ENCODE results near the gene TMEM200B. TPM values are rescaled to one million over a fixed set of nuclear protein-coding genes. Genes with fewer than 3 reads are reported as not detected.

The TMEM200B gene
- polyA plus RNA-seq, 6 donors from 2014 or later, result not detected

GRCh38 chr1:29126198-29126597, 2.5 kb upstream of the TMEM200B start:
- DNase-seq, result no peak
- Mint-ChIP-seq H3K9me3 (no peaks in the 10 kb centered on the region), H3K4me3 (peak overlapping the region; percentile 63 to 90 (median 86)), H3K4me1 (peaks cover 9 to 14% (median 12%) of the 10 kb centered on the region in 3 donors), H3K36me3 (peaks cover 0 to 8% of the 10 kb centered on the region in 2 donors), H3K27me3 (peaks cover 10 to 42% (median 13%) of the 10 kb centered on the region in 3 donors), H3K27ac (no peak overlapping the region)
- no peak for ATAC-seq (ENCODE audit: low read depth in 2 of 2)

GRCh38 chr1:29125788-29126187, 2.1 kb upstream of the TMEM200B start:
- Mint-ChIP-seq H3K36me3 (peaks cover 0 to 8% of the 10 kb centered on the region in 2 donors), H3K27ac (peak overlapping the region in 2 of 6 donors; percentile 50 to 82), H3K4me1 (peaks cover 9 to 14% (median 12%) of the 10 kb centered on the region in 3 donors), H3K9me3 (no peaks in the 10 kb centered on the region), H3K4me3 (peak overlapping the region; percentile 84 to 93 (median 88)), H3K27me3 (peaks cover 10 to 45% (median 13%) of the 10 kb centered on the region in 3 donors)
- DNase-seq, result no peak
- ATAC-seq (ENCODE audit: low read depth in 2 of 2), result no peak

DNA sequence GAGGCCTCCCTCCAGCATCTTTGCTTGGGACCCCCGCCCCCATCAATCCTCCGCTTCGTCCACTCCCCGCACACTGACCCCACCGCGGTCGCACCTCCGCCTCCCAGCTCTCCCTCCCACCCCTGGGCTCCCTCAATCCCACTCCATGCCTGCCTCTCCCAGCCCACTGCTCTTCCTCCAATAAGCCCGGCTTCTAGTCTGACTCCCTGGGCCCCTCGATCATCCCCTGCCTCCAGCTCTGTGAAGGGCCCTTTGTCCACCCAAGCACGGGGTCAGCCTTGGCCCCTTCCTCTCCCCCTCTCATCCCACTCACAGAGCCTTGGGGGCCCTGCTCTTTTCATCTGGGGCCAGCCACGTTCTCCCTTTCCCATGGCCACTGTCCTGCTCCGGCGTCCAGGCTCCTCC, 1.5 kb upstream of the TMEM200B start:
- Mint-ChIP-seq H3K27ac (peak overlapping the region in 4 of 6 donors; percentile 38 to 82 (median 58)), H3K36me3 (peaks cover 0 to 8% of the 10 kb centered on the region in 2 donors), H3K9me3 (no peaks in the 10 kb centered on the region), H3K4me1 (peaks cover 9 to 14% (median 12%) of the 10 kb centered on the region in 3 donors), H3K4me3 (peak overlapping the region; percentile 84 to 93 (median 88)), H3K27me3 (peaks cover 10 to 44% (median 13%) of the 10 kb centered on the region in 3 donors)
- ATAC-seq (ENCODE audit: low read depth in 2 of 2) (no peak), DNase-seq (no peak)

- DNase-seq, result peak; percentile 45
- Mint-ChIP-seq H3K36me3 (peaks cover 0 to 8% of the 10 kb centered on the region in 2 donors), H3K27me3 (peaks cover 13 to 38% (median 15%) of the 10 kb centered on the region in 3 donors), H3K9me3 (no peaks in the 10 kb centered on the region), H3K4me3 (peak overlapping the region; percentile 70 to 90 (median 86)), H3K27ac (peak overlapping the region in 2 of 6 donors; percentile 5 to 50), H3K4me1 (peaks cover 9 to 14% (median 12%) of the 10 kb centered on the region in 3 donors)
- peak; percentile 27 to 38 for ATAC-seq (ENCODE audit: low read depth in 2 of 2)
Observed at GRCh38 chr1:29124366-29125236, 898 bp upstream of the TMEM200B start.

DNA sequence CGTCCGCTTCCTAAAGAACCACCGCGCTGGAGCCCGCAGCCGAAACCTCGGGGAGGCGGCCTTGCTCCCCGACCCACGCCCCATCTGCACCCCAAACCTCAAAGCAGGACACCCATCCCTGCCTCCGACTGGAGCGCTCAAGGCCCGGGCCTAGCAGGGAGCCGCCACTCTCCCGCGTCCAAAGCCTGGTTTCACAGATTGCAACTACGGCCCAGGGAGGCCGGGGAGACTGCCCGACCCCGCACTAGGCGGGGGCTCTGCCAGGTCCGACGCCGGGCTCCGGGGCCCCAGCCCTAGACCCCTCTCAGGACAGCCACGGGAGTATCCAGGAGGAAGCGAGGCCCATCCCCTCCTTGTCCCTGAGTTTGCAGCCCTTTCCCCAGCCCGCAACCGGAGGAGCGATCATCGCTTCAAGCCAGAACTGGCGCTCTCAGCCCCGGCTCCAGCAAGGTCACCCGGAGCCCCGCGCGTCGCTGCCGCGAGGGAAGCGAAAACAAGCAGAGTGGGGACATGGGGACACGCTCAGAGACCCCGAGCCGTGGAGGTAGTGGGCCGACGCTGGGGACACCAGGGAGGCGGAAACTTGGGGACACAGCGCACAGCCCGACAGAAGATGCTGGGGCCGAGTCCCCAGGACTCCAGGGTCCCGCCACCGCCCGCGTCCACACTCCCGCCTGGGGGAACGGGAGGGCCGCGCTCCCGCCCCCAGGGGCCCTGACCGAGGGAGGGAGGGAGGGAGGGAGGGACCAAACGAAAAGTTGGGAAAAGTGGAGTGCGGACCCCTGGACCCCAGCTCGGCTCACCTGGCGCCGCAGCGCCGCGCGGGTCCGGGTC, 433 bp downstream of the TMEM200B start:
- H3K27me3 Mint-ChIP-seq, result peaks cover 13 to 35% (median 15%) of the 10 kb centered on the region in 3 donors
- peak overlapping the region in 2 of 6 donors; percentile 15 to 63 for H3K27ac Mint-ChIP-seq
- peak in 1 of 2 donors; percentile 18 for ATAC-seq (ENCODE audit: low read depth in 2 of 2)
- peak; percentile 11 for DNase-seq
- peaks cover 11 to 20% of the 10 kb centered on the region in 2 donors for H3K36me3 Mint-ChIP-seq
- H3K4me3 Mint-ChIP-seq, result peak overlapping the region; percentile 65 to 85 (median 80)
- no peaks in the 10 kb centered on the region for H3K9me3 Mint-ChIP-seq
- H3K4me1 Mint-ChIP-seq, result peaks cover 9 to 14% (median 12%) of the 10 kb centered on the region in 3 donors

DNA sequence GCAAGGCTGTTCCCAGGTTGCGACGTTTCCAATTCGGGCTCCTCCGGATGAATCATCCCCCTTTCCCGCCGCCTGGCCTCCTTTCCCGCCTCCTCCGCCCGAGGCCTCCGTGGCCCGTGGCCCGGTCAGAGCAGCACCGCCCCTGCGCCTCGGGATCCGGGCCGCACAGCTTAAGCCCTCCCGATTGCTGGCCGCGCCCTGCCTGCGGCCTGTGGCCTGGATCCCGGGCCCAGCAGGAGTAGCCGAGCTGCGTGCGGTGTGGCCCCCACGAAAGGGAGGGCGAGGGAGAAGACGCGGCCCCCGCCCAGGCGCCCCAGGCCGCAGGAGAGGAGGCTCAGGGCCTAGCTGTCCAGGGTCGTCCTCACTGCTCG, 1.0 kb downstream of the TMEM200B start:
- DNase-seq, result no peak
- Mint-ChIP-seq H3K36me3 (peaks cover 13 to 21% of the 10 kb centered on the region in 2 donors), H3K4me3 (peak overlapping the region in 7 of 8 donors; percentile 65 to 85 (median 82)), H3K4me1 (peaks cover 9 to 14% (median 12%) of the 10 kb centered on the region in 3 donors), H3K9me3 (no peaks in the 10 kb centered on the region), H3K27ac (no peak overlapping the region), H3K27me3 (peaks cover 13 to 30% (median 15%) of the 10 kb centered on the region in 3 donors)
- no peak for ATAC-seq (ENCODE audit: low read depth in 2 of 2)

- peak overlapping the region in 7 of 8 donors; percentile 56 to 84 (median 62) for H3K4me3 Mint-ChIP-seq
- DNase-seq (peak; percentile 11), ATAC-seq (ENCODE audit: low read depth in 2 of 2) (no peak)
- peaks cover 9 to 14% (median 12%) of the 10 kb centered on the region in 3 donors for H3K4me1 Mint-ChIP-seq
- no peak overlapping the region for H3K27ac Mint-ChIP-seq
- H3K36me3 Mint-ChIP-seq, result peaks cover 18 to 27% of the 10 kb centered on the region in 2 donors
- H3K9me3 Mint-ChIP-seq, result no peaks in the 10 kb centered on the region
- H3K27me3 Mint-ChIP-seq, result peaks cover 13 to 30% (median 15%) of the 10 kb centered on the region in 3 donors
Observed at GRCh38 chr1:29121936-29122681, 1.6 kb downstream of the TMEM200B start.

GRCh38 chr1:29121516-29121935, 2.2 kb downstream of the TMEM200B start:
- H3K4me3 Mint-ChIP-seq, result peak overlapping the region in 3 of 8 donors; percentile 42 to 56 (median 51)
- peaks cover 9 to 14% (median 12%) of the 10 kb centered on the region in 3 donors for H3K4me1 Mint-ChIP-seq
- H3K9me3 Mint-ChIP-seq, result no peaks in the 10 kb centered on the region
- peaks cover 24 to 29% of the 10 kb centered on the region in 2 donors for H3K36me3 Mint-ChIP-seq
- DNase-seq (peak; percentile 9), ATAC-seq (ENCODE audit: low read depth in 2 of 2) (peak; percentile 20 to 28)
- H3K27ac Mint-ChIP-seq, result no peak overlapping the region
- H3K27me3 Mint-ChIP-seq, result peaks cover 13 to 30% (median 15%) of the 10 kb centered on the region in 3 donors

GRCh38 chr1:29120947-29121485, 2.7 kb downstream of the TMEM200B start:
- peak; percentile 68 for DNase-seq

GRCh38 chr1:29120367-29120766, 3.3 kb downstream of the TMEM200B start:
- no peak for DNase-seq
- no peaks in the 10 kb centered on the region for H3K9me3 Mint-ChIP-seq
- H3K36me3 Mint-ChIP-seq, result peaks cover 21 to 28% of the 10 kb centered on the region in 2 donors
- peaks cover 4 to 20% (median 6%) of the 10 kb centered on the region in 3 donors for H3K27me3 Mint-ChIP-seq
- no peak overlapping the region for H3K27ac Mint-ChIP-seq
- ATAC-seq (ENCODE audit: low read depth in 2 of 2), result no peak
- H3K4me3 Mint-ChIP-seq, result peak overlapping the region in 4 of 8 donors; percentile 13 to 47 (median 31)
- peaks cover 3 to 12% (median 3%) of the 10 kb centered on the region in 3 donors for H3K4me1 Mint-ChIP-seq

More at GRCh38 chr1:29120947-29121485, 2.7 kb downstream of the TMEM200B start:
- H3K9me3 Mint-ChIP-seq, result no peaks in the 10 kb centered on the region
- H3K27ac Mint-ChIP-seq, result no peak overlapping the region
- peaks cover 11 to 26% (median 12%) of the 10 kb centered on the region in 3 donors for H3K27me3 Mint-ChIP-seq
- H3K36me3 Mint-ChIP-seq, result peaks cover 28% of the 10 kb centered on the region in 2 donors
- peak overlapping the region in 6 of 8 donors; percentile 18 to 55 (median 32) for H3K4me3 Mint-ChIP-seq
- peaks cover 9 to 14% (median 10%) of the 10 kb centered on the region in 3 donors for H3K4me1 Mint-ChIP-seq
- peak; percentile 80 to 85 for ATAC-seq (ENCODE audit: low read depth in 2 of 2)

DNA sequence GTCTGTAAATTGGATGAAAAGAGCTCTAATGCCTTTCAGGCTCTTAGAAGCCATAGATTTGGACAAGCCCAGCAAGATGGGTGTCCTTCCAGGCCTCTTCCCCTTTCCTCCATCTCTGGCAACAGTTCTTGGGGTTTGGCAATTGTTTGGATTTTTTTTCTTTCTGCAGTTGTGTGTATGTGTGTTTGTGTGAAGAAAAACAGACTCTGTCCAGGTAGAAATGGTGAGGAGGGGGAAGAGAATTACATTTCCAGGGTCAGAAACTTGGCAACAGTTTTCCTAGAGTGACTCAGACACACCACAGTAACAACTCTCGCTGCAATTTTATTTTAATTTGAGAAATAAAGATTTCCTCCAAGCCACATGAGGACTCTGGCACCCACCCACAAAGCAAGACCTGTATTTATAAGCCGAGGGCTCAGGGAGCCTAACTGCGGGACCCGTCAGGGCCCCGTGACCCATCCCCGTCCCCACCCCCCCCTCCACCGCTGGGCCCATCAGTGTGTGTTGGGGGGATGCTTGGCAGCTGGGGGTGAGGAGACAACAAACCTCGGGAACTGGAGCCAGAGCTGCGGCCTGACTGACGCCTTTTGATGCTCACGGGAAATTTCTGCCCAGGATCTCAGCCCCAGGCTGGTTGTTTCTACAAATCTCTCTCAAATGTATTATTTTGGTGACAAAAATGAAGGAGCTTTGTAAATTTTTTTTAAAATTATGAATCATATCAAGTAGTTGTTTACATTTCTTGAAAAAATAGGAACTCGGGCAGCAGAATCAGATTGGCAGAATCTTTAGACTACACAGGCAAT, 4.4 kb downstream of the TMEM200B start:
- Mint-ChIP-seq H3K27me3 (peaks cover 0 to 16% (median 4%) of the 10 kb centered on the region in 3 donors), H3K4me3 (peak overlapping the region in 1 of 8 donors; percentile 15), H3K27ac (no peak overlapping the region), H3K4me1 (peaks cover 0 to 8% (median 2%) of the 10 kb centered on the region in 3 donors), H3K36me3 (peaks cover 28 to 33% of the 10 kb centered on the region in 2 donors), H3K9me3 (no peaks in the 10 kb centered on the region)
- ATAC-seq (ENCODE audit: low read depth in 2 of 2), result no peak
- no peak for DNase-seq
